GDM1 (cell line): ENCODE data around the gene MRPL34.
A peak's percentile ranks its signal among the peaks of the same experiment; 100 is the strongest.
"Not testable (repeated sequence)": the region's sequence is repeated elsewhere in the genome, so short reads cannot be mapped to it uniquely, and the experiment has no call there.

Experiments
- DNase-seq: peaks from one replicate; lab custom pipeline; 2025; lab: John Stamatoyannopoulos, UW

MRPL34 gene

DNA sequence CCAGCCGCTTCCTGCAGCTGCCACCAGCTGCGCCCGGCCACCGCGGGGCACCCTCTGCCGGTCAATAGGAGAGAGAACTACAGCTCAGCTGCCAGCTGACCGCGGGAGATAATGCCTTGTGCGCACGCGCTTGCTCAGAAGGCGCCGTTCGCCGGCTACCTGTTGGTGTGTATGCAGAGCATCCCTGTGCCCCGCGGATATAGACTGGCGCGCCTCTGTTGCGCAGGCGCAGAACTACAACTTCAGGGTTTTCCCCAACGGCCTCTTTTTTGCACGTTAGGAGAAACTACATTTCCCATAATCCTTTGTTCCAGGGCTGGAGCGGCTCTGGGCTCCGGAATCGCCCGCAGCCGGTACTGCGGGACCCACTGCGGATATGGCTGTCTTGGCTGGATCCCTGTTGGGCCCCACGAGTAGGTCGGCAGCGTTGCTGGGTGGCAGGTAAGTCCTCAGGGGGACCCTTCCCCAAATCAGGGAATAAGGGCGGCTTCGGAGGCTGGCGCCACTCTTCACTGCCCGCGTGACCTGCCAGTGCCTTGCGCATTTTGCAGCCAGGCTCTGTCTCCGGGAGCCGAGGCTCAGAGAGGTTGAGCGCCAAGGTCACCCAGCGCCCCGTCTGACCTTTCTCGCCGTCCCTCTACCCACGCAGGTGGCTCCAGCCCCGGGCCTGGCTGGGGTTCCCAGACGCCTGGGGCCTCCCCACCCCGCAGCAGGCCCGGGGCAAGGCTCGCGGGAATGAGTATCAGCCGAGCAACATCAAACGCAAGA is at the start of gene MRPL34:
Gene MRPL34 (plus strand): TSS at position 356 of the 768 bp plus-strand sequence. CDS start 21 bp downstream, at position 377.
- DNase-seq, result peak; percentile 98

DNA sequence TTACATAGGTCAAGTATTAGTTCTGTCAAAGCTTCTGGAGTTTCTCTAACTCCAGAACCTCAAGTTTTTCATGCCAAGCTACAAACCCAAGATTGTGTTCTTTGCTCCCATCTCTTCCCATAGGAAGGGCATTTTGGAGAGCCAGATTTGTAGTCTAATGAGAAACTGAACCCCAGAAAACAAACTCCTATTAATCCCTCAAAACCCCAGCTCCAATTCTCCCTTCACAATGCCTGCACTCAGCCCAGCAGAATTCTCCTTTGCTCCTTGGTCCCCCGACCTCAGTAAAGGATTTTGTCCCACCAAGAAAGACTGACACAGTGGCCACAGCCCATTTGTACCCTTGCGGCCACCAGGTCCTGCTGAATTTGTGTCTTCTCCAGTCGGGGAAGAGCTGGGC is 49.5 kb upstream of the MRPL34 start:
- DNase-seq, result no peak

DNA sequence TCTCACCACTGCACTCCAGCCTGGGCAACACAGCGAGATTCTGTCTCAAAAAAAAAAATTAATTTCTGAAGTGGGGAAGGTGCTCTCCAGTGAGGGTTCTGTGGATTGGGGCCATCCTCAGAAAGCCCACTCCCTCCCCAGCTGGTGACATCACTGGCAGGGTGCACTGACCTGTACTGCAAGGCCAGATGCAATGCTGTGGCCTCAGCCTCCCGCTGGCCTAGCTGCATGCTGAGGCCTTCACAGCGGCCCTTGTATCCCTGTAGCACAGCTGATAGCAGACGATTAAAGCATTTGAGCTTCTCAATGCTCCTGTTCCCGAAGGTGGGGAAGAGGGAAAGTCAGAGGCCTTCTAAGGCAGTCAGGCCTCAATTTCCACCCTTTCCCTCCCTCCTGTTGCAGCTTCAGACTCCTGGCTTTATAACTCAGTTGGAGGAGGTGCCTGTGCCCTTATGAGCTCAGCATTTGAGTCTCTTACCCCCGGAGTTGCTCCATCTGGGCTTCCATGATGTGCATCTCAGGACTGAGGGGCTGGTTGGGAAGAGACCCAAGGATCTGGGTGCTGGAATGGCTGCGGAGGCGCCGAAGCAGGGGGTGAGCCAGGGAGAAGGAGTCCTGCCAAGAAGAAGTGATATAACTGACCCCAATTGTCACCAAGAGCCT is 46.4 kb upstream of the MRPL34 start:
- no peak for DNase-seq

DNA sequence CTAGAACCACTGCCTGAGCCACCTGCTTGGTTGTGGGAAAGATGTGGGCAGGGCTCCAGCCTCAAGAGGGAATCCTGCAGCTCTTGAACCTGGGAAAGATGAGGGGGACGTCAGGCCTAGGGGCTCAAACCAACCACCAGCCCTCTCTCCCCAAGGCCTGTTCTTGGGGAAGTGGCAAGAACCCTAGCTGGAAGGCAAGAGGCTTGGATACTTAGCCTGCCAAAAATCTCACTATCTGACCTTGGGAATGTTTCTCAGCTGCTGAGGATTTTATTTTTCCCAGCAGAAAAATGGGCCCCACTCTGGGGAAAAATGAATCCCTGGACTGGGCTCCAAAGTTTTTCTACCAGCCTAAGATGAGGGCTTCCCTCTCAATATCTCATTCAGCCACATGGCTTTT is 45.7 kb upstream of the MRPL34 start:
- DNase-seq, result no peak

DNA sequence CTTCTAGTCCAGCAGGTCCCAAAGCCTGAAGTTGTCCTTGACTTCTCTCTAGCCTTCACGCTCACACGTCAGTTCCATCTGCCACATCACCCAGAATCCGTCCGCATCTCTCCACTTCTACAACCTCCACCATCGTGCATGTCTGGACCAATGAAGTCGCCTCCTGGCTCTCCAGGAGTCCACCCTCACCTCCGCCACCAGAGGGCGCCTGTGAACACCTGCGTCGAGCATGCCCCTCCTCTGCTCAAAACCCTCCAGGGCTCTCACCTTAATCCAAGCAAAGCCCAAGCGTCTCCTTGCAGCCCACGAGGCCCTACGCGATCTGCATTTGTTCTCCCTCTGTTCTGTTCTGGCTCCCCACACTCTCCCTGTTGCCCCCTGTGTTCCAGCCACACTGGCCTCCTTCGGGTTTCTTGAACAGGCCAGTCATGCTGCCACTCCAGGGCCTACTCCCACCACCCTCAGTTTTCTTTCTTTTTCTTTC is 44.8 kb upstream of the MRPL34 start:
- DNase-seq, result peak; percentile 75

DNA sequence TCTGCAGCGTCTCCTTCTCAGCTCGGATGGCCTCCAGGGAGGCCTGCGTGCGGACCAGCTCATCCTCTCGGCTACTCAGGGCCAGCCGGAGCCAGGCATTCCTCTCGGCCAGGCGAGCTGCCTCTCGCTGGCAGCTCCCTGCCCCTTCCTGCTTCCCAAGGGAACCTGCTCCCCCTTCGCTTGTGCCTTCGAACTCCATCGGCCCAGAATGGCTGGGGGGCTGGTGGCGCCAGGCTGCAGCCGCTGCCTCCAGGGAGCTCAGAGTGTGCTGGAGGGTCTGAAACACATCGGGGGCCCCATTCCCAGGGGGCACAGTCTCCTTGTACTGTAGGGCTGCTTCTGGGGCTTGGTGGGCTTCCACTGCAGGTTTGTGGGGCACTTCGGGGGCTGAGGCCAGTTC is 43.1 kb upstream of the MRPL34 start:
- no peak for DNase-seq

DNA sequence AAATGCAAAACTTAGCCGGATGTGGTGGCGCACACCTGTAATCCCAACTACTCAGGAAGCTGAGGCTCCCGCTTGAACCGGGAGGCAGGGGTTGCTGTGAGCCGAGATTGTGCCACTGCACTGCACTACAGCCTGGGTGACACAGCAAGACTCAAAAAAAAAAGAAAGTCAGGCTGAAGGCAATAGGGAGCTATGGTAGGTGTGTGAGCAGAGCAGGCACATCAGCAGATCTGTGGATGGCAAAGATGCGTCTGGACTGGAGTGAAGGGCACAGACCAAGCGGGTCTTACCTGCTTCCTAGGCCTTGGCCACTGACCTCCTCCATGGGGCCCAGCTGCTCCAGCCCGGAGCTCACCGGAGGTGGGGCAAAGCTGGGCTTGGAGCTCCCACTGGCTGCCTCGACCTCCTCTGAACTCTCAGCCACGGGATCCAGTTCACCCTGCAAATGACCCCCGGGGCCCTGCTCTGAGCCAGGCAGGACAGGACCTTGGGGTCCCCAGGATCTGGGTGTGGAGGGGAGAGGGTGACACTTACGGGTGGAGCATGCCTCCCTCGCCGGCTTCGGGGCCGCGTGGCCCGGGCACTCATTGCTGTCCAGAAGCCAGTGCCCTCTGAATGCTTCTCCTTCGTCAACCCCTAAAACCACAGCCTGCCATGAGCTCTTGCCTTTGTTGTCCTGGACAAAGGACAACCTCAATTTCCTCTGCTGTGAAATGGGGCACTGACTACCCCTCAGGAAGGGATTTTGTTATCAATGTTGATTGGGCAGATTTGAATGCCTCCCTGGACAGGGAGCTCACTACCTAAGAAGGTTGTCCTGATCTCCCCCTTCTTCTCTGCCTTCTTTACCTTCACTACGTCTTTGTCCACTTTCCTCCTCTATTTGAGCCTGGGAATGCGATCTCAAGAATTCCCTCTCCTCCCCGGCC is 41.7 kb upstream of the MRPL34 start:
- DNase-seq, result no peak

DNA sequence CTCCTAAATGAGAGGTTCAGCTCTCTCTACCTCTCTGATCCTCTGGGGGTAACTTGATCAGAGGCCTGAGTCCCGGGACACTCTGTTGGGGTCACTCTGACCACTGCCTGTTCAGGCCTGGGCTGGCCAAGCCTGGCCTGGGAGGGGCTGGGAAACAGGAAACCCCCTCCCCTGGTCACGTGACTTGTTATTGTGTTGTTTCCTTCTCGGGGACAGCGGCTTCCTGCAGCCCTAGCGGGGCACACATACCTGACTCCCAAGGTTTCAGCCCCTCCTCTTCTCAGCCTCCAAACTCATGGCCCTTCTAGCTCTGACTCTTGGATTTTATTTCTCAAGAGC is 41.1 kb upstream of the MRPL34 start, which contains the start of gene USHBP1:
Gene USHBP1 (minus strand): TSS at position 105 of the 339 bp plus-strand sequence. CDS start 446 bp downstream, outside the sequence.
- DNase-seq, result no peak

DNA sequence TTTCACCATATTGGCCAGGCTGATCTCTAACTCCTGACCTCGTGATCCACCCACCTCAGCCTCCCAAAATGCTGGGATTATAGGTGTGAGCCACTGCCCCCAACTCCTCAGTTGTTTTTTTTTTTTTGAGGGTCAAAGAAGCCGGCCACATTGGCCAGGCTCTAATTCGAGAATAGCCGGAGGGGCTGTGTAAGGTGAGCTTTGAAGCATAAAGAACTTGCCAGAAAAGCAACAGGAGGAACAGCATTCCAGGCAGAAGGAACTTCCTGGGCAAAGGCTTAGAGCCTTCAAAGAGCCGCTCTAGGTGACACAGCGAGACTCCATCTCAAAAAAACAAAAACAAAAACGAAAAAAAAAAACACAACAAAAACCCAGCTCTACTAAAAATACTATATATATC is 39.6 kb upstream of the MRPL34 start:
- no peak for DNase-seq

DNA sequence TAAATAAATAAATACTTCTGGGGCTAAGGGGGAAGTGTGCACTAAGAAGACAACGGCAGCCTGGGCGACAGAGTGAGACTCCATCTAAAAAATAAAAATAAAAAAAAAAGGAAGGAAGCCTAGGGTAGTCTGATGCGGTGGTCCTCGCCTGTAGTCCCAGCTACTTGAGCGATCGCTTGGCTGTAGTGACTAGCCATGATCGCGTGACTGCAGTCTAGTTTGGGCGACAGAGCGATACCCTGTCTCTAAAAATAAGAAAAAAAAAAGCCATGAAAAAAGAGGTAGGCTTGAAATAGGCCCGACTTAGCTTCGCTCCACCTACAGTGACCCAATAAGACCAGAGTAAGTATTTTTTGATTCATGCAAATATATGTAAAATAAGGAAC is 39.1 kb upstream of the MRPL34 start:
- no peak for DNase-seq

DNA sequence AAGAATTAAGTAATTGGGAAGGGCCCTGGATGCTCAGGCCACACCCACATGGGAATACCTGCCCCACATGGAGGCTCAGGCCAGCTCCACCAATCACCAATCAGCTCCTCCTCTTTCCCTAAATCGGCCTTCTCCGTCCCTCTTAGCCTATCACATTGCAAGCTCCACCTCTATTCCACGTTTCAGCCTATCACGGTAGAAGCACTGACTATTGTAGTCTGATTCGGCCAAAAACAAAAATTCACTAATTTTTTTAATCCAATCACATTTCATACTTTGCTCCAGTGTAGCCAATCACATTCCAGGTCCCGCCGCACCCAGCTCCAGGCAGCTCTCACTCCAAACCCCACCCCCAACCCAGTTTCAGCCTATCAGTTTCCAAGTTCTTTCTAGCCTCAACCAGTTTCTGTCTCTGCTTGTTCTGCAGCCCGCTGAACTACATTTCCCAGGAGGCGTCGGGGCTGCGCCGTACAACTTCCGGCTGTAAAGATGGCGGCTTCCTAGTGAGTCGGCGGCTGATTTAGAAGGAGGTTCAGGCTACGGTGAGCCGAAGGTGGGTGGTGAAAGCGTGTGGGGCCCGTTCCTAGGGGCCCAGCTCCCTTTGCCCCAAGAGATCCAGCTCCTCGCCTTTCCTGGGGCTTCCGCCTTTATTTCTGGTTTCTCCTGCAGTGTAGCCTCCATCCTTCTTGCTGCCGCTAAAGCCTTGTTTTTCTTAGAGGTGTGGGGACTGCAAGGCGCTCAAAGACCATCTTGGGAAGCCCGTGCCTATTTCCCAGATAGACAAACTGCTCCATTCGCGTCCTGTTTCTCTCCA is 38.5 kb upstream of the MRPL34 start, which contains the start of gene BABAM1:
Gene BABAM1 (plus strand): TSS at position 469 of the 814 bp plus-strand sequence. CDS start 1,364 bp downstream, outside the sequence.
- DNase-seq, result peak; percentile 98

DNA sequence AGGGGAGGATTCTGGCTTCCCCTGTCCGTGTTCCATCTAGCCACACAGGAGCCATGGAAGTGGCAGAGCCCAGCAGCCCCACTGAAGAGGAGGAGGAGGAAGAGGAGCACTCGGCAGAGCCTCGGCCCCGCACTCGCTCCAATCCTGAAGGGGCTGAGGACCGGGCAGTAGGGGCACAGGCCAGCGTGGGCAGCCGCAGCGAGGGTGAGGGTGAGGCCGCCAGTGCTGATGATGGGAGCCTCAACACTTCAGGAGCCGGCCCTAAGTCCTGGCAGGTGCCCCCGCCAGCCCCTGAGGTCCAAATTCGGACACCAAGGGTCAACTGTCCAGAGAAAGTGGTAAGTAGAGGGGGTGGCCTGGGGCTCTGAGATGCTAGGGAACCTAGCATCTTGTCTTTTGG is 36.9 kb upstream of the MRPL34 start:
- DNase-seq, result no peak

DNA sequence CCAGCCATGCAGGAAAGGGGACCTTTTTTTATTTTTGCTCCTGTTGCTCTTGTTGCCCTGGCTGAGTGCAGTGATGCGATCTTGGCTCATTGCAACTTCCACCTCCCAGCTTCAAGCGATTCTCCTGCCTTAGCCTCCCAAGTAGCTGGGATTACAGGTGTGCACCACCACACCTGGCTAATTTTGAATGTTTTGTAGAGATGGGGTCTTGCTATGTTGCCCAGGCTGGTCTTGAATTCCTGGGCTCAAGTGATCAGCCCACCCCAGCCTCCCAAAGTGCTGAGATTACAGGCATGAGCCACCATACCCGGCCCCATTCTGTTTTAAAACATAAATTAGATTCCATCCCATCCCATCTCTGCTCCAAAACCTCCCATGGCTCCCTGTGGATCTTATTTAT is 30.8 kb upstream of the MRPL34 start:
- DNase-seq, result not testable (repeated sequence)

DNA sequence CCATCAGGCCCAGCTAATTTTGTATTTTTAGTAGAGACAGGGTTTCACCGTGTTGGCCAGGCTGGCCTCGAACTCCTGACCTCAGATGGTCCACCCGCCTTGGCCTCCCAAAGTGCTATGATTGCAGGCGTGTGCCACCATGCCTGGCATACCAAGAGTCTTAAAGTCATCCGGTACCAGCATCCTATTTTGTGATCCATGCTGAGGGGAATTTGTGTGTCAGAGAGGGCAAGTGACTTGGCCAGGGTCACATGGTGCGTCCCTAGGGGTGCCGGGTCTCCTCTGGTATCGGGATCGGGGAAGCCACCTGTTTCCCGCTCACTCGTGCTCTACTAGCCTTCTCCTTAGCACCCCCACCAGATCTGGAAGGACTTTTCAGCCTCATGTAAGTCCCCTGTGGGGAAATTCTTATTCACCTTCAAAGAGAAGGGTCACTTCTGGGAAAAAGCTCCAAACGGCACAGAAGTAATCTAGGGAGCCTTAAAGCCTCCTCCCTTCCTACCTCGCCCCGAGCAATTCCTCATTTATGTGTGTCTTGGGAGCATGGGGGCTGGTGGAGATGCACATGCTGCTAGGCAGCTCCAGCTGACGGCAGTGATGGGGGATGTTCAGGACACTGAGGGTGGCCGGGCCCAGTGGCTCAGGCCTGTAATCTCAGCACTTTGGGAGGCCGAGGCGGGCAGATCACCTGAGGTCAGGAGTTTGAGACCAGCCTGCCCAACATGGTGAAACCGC is 30.1 kb upstream of the MRPL34 start:
- DNase-seq, result no peak

DNA sequence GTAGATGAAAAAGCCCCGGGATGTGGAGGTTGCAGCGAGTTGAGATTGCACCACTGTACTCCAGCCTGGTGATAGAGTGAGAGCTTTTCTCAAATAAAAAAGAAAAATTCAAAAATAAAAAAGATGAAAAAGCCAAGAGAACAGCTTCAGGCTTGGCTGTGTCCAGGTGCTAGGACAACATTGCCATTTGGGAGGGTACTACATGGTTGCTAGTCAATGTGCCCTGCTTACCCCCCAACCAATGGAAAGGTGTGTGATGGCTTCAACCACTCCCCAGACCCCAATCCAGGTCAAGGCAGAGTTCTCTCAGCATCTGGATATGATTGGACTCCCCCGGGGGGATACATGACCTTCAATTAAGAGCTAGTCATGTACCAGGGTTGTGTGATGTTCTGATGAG is 26.2 kb upstream of the MRPL34 start:
- DNase-seq, result no peak

DNA sequence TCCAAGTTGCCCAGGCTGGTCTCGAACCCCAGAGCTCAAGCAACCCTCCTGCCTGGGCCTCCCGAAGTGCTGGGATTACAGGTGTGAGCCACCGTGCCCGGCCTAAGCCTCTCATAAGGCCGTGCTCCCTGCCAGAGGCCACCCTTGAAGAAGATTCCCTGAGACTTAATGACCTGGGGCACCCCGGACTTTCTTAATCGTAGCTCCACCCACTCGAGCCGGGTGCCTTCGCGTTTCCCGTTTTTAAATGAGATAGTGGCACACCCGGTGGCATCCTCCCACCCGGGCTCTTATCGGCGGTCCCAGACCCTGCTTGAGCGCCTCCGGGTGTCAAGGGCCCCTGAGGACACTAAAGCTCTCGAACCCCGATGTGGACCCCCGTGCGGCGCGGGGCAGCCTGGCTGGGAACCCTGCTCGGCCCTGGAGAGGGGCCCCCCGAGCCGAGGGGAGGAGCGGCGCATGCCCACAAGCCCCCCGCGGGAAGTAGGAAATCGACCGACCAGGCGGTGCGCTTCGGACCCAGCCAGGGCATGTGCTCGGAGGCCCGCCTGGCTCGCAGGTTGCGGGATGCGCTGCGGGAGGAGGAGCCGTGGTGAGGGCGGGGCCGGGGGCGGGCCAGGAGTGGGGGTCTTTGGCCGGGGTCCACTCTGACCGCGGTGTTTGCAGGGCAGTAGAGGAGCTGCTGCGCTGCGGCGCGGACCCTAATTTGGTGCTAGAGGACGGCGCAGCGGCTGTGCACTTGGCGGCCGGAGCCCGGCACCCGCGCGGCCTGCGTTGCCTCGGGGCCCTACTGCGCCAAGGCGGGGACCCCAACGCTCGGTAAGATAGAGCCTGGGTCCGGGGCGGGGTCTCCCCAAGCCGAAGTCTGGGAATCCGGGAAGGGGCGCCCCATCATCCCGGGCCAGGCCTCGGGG is 24.0 kb upstream of the MRPL34 start, which contains the start of gene ANKLE1:
Gene ANKLE1 (plus strand): TSS at position 511 of the 914 bp plus-strand sequence. CDS start 20 bp downstream, at position 531.
- no peak for DNase-seq

DNA sequence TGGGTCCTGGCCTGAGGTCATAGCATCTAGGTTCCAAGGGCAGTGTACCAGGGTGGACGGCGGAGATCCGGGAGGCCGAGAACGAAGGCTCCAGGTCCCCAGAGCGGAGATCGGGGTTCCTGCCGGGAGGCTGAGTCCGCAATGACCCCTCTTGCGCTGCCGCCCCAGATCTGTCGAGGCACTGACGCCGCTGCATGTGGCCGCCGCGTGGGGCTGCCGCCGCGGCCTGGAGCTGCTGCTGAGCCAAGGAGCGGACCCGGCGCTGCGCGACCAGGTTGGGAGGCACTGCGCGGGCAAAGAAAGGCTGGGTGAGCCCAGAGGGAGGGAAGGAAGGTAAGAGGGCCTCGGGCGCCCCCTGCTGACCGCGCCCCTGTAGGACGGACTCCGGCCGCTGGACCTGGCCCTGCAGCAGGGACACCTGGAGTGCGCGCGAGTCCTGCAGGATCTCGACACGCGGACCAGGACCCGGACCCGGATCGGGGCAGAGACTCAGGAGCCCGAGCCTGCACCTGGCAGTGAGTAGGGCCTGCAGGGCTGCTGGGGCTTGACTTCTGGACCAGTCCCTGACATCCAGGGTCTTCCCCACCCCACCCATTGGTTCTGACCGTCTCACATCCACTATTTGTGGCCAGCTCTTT is 23.1 kb upstream of the MRPL34 start:
- peak; percentile 64 for DNase-seq

DNA sequence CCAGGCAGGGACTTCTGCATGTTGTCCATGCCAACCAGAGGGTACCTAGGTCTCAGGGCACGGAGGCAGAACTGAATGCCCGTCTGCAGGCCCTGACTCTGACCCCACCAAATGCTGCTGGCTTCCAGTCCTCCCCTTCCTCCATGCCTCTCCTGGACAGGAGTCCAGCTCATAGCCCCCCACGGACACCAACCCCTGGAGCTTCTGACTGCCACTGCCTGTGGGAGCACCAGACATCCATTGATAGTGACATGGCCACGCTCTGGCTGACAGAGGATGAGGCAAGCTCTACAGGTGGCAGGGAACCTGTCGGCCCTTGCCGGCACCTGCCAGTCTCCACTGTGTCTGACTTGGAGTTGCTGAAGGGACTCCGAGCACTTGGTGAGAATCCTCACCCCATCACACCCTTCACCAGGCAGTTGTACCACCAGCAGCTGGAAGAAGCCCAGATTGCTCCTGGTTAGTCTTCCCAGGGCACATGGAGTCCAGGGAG is 22.1 kb upstream of the MRPL34 start:
- no peak for DNase-seq
